DLD1 (cell line): Measurements from ENCODE around the gene BCAS1.

Experiments
- in situ Hi-C: cut with HindIII; loops from 2 replicates; pipeline ENCODE4 v1.10.0; 2017; ENCODE audit warnings: low sequenced_read_pairs

BCAS1 gene

DNA sequence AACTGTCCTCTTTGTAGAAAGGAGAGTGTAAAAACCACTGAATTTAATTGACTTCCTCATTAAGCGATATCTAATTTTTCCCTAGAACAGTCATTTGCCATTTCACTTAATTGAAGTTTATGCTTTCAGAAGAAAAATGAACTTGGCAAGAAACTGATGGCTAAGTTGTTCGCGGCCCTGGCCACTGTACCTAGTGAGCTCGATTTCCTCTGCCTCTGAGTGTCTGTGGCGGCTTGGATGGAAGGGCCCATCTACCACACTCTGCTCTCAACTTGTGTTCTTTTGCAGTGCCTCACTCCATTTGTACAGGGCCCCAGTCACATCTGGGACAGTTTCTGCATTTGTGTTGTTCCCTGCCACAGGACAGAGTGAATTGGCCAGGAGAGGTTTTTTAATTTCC, 102.9 kb downstream of the BCAS1 start:
- in situ Hi-C loops: no loop called here

DNA sequence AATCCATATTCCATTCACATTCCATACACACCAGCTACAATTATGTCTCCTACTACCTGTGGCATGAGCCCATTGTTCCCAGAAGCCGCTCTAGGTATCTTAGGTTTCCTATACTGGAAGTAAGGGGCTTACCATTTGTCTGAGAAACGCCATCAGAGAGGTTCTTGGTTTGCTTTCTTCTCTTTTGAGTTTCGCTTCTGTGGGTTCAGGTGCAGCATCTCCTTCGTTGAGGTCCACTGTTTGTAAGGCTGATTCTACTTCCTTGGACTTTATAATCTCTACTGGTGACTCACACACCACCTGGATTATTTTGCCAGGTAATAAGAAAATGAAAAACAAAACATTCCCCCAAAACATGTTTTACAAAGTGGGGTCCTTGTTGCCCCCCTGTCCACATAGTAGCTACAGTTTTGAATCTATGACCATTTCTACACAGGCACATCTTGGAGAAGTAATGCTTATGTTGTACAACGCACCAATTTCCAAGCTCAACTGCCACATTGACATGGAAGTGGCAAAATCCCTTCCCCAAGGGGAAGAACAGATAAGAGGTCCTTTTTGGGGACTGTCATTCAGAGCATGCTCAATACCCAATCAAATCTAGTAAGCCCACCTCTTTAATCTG, 103.5 kb downstream of the BCAS1 start:
- in situ Hi-C loops: no loop called here

- in situ Hi-C loops: no loop called here
Observed at GRCh38 chr20:53964501-53965253, 105.7 kb downstream of the BCAS1 start.

GRCh38 chr20:53964067-53964466, 106.3 kb downstream of the BCAS1 start:
- in situ Hi-C loops: no loop called here

DNA sequence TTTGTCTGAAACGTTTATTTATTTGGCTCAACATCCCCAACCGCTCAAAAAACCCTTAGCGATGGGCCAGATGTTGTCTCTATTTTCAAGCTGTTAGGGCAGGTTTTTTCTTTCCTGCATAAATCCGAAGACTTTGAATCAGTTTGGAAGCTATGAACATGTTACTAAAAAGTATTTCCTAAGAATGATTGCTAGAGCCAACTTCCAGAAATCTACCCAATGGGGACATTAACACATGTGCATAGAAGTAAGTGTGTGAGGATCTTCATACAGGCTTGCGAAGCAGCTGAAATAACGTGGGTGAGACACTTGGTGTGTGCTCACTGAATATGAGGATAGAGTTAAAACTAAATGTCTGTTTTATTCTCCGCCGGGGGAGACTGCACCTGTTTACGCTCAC, 106.8 kb downstream of the BCAS1 start:
- in situ Hi-C loops: no loop called here

DNA sequence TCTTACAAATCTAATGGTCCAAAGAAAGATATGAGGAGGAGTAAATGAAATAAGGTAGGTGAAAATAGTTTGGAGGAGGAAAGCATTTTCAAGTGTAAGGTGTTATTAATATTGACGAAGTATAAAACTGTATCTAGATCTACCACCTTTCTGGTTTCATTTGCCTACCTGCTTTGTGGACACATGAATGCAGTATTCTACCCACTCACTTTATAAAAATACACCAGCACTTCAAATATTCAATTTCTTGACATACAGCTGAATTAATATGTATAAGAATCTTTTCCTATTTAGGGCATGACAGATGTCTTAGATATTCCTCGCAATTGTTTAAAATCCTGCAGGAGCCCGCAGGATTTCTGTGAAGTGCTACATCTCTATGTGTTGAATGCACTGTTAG, 108.0 kb downstream of the BCAS1 start:
- in situ Hi-C loops: no loop called here

- in situ Hi-C loops: no loop called here
Observed at GRCh38 chr20:53961527-53961926, 108.9 kb downstream of the BCAS1 start.

GRCh38 chr20:53960579-53961272, 109.7 kb downstream of the BCAS1 start:
- in situ Hi-C loops: no loop called here

- in situ Hi-C loops: no loop called here
Observed at GRCh38 chr20:53959911-53960578, 110.3 kb downstream of the BCAS1 start.

GRCh38 chr20:53958260-53958659, 112.1 kb downstream of the BCAS1 start:
- in situ Hi-C loops: no loop called here

GRCh38 chr20:53957451-53958172, 112.8 kb downstream of the BCAS1 start:
- in situ Hi-C loops: no loop called here

GRCh38 chr20:53956013-53956715, 114.2 kb downstream of the BCAS1 start:
- in situ Hi-C loops: no loop called here

DNA sequence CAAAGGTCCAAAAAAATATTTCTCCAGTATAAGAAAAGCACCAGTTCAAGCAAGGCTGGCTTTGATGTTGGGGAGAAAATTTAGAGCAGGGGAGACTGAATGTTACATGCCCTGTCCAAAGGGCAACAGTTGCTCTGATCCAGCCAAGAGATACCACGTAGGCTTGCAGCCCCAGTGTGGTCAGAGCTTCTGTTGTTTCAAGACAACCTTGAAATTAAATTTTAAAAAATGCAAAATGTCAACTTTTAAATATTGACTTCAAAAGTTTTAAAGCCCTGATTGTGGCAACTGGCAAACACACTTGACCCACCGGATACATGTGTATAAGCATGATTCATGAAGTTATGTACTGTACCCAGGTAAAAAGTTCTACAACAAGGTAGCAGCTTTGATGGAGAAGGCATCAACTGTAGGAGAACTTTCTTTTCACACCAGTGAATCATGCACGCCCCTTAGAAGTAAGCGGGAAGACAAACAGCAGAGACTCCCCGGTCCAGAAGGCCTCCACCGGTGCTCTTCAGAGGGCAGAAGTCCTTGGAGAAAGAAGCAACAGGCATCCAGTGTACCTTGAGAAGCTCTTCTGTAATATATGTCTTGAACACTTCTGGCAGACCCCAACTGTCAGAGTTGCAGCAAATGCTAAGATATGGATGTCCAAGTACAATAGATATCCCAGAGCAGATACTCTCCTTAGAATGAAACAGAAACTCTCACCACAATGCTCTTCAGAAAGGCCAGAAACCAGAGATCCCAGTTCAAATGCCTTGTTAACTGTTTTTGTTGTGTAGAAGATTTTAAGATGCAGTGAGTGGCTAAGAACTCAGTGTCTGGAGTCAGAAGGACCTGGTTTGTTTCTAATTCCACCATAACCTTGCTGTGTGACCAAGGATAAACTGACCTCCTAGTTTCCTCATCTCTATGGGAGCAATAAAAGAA, 115.4 kb downstream of the BCAS1 start:
- in situ Hi-C loops: no loop called here

GRCh38 chr20:53952528-53953096, 117.8 kb downstream of the BCAS1 start:
- in situ Hi-C loops: no loop called here

DNA sequence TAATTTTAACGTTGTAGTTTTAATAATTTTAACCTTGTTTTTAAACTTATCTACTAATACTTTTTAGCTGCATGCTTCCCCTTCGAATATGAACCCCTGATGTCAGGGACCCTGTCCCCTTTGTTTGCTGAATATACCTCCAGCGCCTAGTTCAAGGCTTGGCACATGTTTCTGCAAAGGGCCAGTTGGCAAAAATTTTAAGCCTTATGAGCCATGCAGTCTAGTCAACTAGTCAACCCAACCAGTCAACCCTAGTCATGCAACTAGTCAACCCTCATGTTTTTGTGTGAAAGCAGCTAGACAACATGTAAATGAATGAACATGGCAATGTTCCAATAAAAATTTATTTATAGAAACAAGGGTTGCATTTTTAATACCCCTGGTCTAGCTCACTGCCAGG, 119.8 kb downstream of the BCAS1 start:
- in situ Hi-C loops: no loop called here

DNA sequence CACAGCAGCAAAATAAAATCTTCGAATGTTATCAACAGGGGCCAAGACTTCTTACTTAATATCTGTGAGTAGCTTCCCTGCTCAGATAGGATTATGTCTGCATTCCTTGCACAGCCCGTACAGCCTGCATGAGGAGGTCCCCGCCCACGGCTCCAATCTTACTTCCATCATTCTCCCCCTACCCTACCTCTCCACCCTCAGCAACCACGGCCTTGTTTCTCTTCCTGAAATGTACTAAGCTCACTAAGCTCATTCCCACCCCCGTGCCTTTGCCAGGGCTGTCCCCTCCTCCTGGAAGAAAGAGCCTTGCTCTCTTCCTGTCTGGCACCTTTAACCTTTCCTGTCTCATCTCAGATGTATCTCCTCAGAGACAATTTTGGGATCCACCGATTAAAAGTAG, 120.4 kb downstream of the BCAS1 start:
- in situ Hi-C loops: no loop called here

DNA sequence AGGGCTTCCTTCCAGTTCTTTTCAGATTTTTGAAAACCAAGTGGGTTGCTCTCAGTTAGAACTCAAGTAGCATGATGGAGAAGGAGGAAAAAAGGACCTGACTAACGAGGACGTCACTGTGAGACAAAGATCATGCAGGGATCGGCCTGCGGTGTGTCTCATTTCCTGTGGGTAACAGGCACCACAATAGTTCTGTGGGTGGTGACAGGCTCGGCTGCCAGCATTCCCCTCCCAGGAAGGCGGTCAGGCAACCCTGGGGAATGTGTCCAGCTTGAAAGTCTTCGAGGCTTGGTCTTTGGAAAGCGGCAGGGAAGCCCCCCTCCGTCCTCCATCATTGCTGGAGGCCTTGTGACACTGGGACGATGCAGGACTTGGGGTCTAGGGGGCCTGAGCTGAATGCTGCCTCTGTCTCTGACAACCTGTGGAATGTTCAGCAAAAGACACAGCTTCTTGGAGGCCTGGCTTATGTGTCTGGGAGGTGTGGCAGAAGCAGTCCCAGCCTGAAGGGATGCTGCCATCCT, 121.0 kb downstream of the BCAS1 start:
- in situ Hi-C loops: no loop called here
